HG03097 (cell line): ENCODE data around the gene CWH43.
"Not testable (repeated sequence)": the region's sequence is repeated elsewhere in the genome, so short reads cannot be mapped to it uniquely, and the experiment has no call there.

Source experiments
- ATAC-seq: cut with Tn5 transposase; IDR thresholded peaks from one replicate; pipeline ENCODE4 v1.9.1; 2021; ENCODE audit not compliant: unreplicated experiment, low FRiP score

Gene CWH43

GRCh38 chr4:48974979-48975640 lies 11.0 kb upstream of the CWH43 start:
- no peak for ATAC-seq

- ATAC-seq: no peak
Measured at GRCh38 chr4:48976041-48976440, 10.0 kb upstream of the CWH43 start.

- no peak for ATAC-seq
Measured at GRCh38 chr4:48979914-48980579, 6.0 kb upstream of the CWH43 start.

- not testable (repeated sequence) for ATAC-seq
Measured at GRCh38 chr4:48984005-48984404, 2.1 kb upstream of the CWH43 start.

- no peak for ATAC-seq
Measured at GRCh38 chr4:48985602-48985975, 486 bp upstream of the CWH43 start.

GRCh38 chr4:48986654-48987164 lies 634 bp downstream of the CWH43 start:
- no peak for ATAC-seq

GRCh38 chr4:48989461-48990203 lies 3.6 kb downstream of the CWH43 start:
- no peak for ATAC-seq

GRCh38 chr4:48991357-48991756 lies 5.3 kb downstream of the CWH43 start:
- ATAC-seq: no peak

- no peak for ATAC-seq
Measured at GRCh38 chr4:48997962-48998361, 11.9 kb downstream of the CWH43 start.

GRCh38 chr4:48998440-48998839 lies 12.4 kb downstream of the CWH43 start:
- no peak for ATAC-seq

GRCh38 chr4:49000806-49001205 lies 14.7 kb downstream of the CWH43 start:
- no peak for ATAC-seq

- no peak for ATAC-seq
Measured at GRCh38 chr4:49002931-49003330, 16.9 kb downstream of the CWH43 start.

- ATAC-seq: no peak
Measured at GRCh38 chr4:49018718-49019295, 32.7 kb downstream of the CWH43 start.

GRCh38 chr4:49032440-49033161 lies 46.5 kb downstream of the CWH43 start:
- ATAC-seq: no peak

GRCh38 chr4:49036528-49036927 lies 50.5 kb downstream of the CWH43 start:
- ATAC-seq: no peak

GRCh38 chr4:49044270-49044669 lies 58.2 kb downstream of the CWH43 start:
- no peak for ATAC-seq

GRCh38 chr4:49058306-49058705 lies 72.2 kb downstream of the CWH43 start:
- ATAC-seq: no peak

- no peak for ATAC-seq
Measured at GRCh38 chr4:49063670-49064069, 77.6 kb downstream of the CWH43 start.

- ATAC-seq: not testable (repeated sequence)
Measured at GRCh38 chr4:49072196-49072595, 86.1 kb downstream of the CWH43 start.

GRCh38 chr4:49091883-49092282 lies 105.8 kb downstream of the CWH43 start:
- peak; percentile 29 for ATAC-seq
